Mucosa of gallbladder (tissue), 1 donor: Measurements from ENCODE around the gene TWSG1. TPM values are rescaled to one million over a fixed set of nuclear protein-coding genes. Genes with fewer than 3 reads are reported as not detected.

Source experiments
- DNase-seq: peaks from one replicate; pipeline ENCODE4 v3.0.0-alpha.2; 2020; ENCODE audit warnings: low spot score
- total RNA-seq: library from RNA; stranded (reverse); gene quantifications from one replicate; pipeline ENCODE4 v1.2.1, GENCODE V29; 2021
- donor health status: DM: no; HTN: no; CAD: no.

Gene TWSG1
- 46.8 TPM for total RNA-seq

DNA sequence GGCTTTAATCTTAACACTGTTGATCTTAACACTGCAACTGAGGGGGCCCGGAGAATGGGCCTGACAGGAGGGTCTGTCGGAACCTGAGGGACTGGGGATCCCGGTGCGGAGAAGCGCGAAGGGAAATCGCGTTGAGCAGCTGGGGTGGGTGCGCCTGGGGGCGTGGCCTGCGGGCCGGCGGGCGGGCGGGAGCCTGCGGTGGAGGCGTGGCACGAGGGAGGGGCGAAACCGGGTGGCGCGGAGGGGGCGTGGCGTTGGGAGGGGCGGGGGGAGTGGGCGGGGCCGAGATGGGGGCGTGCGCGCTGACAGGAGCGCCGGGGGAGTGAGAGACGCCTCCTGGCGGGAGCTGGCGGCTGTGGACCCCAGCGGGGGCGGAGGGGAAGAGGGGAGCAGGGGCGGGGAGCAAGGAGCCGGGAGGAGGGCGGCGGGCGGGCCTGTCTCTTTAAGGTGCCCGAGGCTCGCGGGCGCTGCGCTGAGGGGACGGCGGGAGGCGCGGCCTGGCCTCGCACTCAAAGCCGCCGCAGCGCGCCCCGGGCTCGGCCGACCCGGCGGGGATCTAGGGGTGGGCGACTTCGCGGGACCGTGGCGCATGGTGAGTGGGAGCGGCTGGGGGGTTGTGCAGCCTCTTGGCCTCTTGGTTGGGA is at the start of gene TWSG1:
TSS of gene TWSG1 (plus strand) at position 445 of the 644 bp plus-strand sequence. CDS start 2,457 bp downstream, outside the sequence.
- peak; percentile 94 for DNase-seq

DNA sequence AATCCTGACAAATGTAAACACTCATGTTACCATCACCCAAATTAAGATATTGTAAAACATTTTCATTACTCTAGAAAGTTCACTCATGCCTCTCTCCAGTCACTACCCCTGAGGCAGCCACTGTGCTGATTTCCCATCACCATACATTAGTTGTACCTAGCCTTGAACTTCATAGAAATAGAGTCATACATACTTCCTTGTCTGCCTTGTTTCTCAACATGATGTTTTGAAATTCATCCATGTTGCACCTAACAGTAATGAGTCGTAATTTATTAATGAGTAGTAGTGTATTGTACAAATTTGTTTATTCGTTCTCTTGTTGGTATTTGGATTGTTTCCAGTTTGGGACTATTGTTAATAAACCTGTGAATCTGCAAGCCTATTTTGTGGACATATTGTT is 49.0 kb upstream of the TWSG1 start:
- DNase-seq, result no peak

DNA sequence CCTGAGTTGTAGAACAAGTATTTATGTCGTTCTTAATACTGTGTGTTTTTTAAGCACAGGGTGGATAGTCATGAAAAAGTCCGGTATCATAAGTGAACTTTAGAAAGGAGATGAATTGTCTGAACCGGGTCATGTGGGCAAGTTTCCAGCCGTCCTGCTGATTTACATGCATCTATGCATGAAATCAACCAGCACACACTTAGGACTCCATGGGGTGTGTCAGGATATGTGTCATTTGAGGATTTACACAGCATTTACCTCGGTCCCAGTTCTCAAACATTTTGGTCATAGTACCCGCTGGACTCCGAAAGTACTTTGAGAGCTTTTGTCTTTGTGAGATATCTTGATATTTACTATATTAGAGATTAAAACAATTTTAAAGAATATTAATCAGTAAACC is 47.5 kb upstream of the TWSG1 start:
- no peak for DNase-seq

DNA sequence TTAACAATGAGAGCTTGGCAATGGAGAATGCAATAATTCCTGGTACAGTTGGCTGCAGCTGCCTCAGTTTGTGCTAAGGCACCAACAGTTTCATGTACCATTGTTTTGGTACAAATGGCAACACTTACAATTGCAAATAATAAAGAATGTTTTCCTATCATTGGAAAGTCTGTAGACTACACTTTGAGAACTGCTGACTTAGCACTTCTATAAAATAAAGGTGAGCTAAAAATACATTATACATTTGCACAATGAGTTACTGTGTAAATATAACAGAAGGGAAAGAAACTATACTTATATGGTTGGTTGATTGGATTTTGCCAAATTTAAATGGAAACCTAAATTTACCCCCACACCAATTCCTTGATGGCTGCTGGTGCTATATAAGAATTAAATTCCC is 44.9 kb upstream of the TWSG1 start:
- DNase-seq, result no peak

DNA sequence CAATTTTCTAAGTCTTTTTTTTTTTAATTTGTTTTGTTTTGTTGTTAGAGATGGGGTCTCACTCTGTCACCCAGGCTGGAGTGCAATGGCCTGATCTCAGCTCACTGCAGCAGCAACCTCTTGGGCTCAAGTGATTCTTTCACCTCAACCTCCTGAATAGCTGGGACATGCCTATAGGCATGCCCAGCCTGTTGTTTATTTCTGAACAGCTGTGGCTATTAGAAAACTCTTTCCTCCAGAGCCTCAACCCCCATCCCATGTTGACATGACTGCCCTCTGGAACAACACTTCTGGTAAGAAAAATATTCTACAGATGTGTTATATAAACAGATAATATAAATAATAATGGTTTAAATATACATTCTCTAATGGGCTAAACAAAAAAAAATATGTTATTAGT is 44.4 kb upstream of the TWSG1 start:
- no peak for DNase-seq

DNA sequence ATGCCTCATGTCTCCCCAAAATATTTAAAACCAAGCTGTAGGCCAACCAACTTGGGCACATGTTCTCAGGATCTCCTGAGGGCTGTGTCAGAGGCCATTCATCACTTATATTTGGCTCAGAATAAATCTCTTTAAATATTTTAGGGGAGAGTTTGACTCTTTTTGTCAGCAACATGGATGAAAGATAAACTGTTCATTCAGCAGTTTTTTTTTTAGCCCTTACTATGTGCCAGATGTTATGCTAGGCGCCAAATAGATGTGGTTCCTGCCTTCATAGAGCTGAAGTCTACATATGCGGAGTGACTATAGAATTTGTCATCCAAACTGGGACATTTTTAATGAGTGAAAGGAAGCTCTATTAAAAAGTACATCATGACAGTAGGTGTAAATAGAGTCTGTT is 42.5 kb upstream of the TWSG1 start:
- no peak for DNase-seq

DNA sequence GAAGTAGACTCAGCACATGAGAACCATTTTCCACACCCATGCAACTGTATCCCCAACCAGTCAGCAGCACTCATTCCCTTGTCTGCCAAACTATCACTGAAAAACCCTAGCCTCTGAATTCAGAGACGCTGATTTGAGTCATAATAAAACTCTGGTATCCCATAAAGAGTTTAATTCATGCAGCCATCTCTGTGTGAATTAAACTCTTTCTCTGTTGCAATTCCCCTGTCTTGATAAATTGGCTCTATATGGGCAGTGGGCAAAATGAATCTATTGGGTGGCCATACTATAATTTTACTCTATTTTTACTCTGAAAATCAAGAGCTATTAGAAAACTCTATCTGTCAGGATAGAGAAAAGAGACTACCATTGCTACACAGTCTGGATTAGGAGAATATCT is 40.6 kb upstream of the TWSG1 start:
- no peak for DNase-seq

DNA sequence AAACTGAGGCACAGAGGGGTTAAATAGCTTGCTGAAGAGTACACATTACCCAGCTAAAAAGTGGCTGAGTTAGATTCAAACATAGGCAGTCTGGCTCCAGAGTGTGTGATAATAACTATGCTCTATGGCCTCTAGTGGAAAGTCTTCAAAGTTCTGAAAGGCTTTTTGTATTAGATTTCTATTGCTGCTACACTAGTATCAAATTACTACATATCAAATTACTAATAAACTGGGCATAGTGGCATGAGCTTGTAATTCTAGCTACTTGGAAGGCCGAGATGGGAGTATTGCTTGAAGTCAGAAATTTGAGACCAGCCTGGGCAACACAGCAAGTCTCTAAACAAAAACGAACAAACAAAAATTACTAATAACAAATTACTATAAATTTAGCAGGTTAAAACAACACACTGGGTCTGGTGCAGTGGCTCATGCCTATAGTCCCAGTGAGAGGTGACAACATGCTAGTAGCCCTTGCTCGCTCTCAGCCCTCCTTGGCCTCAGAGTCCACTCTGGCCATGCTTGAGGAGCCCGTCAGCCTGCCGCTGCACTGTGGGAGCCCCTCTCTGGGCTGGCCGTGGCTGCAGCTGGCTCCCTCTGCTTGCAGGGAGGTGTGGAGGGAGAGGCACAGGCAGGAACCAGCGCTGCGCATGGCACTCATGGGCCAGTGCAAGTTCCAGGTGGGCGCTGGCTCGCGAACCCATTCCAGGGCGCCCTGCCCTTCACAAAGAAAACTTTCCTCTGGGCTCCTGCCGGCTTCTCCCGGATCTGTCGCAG is 38.2 kb upstream of the TWSG1 start:
- DNase-seq, result no peak

DNA sequence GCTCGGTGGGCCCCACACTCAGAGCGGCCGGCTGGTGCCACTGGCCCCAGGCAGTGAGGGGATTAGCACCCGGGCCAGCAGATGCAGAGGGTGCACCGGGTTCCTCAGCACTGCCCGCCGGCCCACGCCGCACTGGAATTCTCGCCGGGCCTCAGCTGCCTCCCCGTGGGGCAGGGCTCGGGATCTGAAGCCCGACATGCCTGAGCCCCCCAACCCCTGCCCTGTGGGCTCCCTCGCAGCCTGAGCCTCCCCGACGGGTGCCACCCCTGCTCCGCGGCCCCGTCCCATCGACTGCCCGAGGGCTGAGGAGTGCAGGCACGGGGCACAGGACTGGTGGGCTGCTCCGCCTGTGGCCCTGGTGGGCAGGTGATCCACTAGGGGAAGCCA is 37.6 kb upstream of the TWSG1 start:
- no peak for DNase-seq

DNA sequence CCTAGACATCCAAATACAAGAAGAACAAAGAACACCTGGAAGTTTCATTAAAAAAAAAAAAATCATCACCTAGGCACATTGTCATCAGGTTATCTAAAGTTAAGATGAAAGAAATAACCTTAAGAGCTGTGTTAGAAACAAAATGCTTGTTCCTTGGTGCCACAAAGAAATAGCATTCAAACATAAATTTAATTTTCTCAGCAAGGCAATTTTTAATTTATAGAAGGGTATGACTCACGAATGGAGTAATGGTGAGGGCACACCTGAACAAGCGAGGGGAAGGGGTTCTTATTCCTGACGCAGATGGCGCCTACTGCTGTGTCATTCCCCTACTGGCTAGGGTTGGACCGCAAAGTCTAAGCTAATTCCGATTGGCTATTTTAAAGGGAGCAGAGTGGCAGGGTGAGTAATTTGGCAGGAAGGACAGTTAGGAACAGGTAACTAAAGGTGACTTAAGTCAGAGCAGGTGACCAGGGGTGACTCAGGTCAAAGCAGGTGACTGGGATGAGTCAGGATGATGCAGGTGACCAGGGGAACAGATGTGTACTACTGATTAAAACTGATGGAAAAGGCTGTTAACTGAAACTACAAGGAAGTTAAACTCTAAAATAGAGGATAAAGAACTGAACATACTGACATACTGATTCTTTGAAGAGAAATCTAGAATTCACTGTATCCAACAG is 30.0 kb upstream of the TWSG1 start:
- no peak for DNase-seq

DNA sequence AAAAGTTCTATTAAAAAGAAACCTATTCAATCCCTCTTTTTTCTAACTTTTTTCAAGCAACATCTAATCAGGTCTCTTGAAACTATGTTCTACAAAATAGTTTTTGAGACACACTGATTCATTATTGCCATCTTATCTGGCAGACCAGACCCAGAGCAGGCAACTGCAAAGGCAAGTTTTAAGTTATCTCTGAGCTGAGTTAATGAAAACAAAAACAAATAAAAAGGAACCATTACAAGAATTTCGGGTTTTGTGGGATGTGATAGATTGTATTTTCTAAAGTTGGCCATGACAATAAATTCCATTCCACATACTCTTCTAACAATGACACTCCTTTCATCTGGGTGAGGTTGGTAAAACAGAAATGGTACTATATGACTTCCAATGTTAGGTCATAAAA is 15.2 kb upstream of the TWSG1 start:
- DNase-seq, result no peak

DNA sequence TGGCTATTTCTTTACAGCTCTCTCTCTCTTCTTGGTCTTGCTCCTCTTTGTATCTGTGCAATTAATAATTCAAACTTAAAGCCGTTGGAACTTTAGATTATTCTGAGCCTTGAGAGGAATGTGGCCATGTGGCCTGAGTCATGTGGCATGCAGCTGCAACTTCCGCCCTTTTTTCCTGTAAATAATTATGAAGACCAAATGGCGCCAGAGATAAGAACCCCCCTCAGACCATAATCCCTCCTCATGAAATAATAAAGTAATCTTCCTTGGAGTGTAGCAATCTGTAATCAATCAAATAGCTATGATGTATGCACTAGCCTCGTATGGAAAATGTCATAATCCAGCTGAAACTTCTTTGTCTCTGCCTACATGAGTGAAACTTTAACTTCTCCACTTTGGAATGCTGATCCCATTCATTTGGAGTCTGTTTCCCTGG is 13.5 kb upstream of the TWSG1 start:
- no peak for DNase-seq

DNA sequence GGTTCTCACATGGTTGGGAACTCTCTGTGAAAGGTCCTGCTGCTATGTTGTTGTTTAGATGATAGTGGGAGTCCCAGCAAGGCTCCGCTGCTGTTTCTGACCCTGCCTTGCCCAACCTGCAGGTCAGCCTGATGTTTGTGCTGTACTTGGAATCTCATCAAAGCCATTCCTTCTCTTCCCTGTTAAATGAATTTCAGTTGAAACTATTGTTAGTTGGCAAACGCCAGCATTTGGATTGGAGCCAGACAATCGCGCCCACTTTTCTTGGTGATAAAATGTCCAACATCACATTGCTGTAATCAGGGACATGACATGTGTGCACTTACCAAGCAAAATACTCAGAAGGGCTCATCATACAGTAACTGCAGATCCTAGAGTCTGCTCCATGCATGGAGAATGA is 12.8 kb upstream of the TWSG1 start:
- no peak for DNase-seq

DNA sequence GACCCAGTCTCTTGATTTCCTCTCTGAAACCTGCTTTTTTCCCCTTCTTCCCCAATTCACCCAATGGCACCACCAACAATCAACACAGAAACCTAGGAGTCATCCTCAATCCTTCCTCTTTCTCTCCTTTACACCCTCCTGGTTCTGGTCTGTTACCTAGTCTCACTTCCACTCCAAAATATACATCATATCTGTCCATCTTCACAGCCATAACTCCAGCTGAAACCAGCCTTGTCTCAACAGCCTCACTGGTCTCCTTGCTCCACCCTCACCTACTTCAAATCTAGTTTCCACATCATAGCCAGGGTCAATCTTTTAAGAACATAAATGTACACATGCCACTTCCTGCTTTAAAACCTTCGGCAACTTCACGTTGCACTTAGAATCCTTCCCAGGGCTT is 11.8 kb upstream of the TWSG1 start:
- no peak for DNase-seq

DNA sequence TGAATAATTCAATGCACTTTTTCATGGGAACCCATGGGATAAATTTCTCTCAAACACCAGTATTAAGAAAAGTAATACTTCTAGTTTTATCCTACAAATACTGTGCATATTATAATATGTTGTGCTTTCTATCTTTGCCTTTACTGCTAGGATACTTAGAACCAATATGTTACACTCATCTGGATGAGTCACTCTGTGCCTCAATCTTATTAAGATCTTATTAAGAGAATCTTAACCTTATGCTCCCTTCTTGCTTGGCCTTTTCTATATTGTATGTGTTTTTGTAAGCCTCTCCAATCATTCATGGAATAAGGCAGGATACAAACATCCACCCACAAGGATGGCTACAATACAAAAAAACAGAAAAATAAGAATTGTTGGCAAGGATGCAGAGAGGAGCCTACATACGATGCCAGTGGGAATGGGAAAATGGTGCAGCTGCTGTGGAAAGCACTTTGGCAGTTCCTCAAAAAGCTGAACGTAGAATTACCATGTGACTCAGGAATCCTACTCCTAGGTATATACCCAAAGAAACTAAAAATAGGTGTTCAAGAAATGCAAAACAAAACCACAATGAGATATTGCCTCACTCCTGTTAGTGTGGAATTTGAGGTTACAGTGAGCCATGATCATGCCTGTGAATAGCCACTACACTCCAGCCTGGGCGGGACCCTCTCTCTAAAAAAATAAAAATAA is 10.7 kb upstream of the TWSG1 start:
- no peak for DNase-seq

DNA sequence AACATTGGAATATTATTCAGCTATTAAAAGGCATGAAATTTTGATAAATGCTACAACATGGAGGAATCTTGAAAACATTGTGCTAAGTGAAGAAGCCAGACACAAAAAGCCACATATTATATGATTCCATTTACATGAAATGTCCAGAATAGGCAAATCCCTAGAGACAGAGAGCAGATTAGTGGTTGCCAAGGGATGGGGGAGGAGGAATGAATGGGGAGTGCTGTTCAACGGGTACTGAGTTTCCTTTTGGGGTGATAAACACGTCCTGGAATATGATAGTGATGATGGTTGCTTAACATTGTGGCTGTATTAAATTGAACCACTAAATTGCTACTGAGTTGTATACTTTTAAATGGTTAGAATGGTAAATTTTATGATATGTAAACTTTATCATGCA is 8.9 kb upstream of the TWSG1 start:
- no peak for DNase-seq

DNA sequence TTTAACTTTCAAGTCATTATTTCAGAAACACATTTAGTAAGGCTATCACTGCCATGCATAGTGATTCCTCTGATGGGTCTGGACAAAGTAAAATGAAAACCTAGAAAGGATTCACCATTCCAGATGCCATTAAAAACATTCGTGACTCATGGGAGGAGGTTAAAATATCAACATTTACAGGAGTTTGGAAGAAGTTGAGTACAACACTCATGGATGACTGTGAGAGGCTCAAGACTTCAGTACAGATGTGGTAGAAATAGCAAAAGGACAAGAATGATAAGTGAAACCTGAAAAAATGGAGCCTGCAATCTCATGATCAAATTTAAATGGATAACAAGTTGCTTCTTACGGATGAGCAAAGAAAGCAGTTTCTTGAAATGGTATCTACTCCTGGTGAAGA is 5.8 kb upstream of the TWSG1 start:
- DNase-seq, result no peak

DNA sequence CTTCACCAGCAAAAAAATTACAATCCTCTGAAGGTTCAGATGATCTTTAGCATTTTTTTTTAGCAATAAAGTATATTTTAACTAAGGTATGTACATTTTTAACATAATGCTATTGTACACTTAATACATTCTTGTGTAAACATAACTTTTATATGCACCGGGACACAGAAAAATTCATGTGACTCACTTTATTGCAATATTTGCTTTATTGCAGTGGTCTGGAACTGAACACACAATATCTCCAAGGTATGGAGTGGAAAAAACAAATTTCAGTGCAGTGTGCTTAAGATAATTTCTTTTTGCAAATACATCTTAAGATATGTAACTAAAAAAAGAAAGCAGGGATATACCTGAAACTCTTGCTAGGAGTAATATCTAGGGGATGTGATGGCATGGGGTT is 5.1 kb upstream of the TWSG1 start:
- DNase-seq, result no peak

DNA sequence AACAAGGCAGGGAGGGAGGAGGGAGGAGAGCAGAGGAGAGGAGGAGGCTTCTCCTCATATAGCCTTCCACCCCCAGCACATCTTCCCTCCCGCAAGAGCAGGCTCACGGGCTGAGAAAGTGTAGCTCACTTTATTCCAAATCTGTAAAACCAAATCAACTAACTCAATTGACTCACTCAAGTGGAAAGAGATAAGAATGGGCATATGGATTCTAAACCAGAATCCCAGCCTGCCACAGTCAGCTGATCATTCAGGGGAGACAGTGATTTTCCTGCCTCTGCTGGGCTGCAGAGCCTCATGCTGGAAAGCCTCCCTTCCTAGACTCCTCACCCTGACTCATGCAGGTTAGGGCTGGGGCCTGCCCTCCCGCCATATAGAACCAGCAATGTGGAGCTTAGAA is 4.2 kb upstream of the TWSG1 start:
- no peak for DNase-seq

DNA sequence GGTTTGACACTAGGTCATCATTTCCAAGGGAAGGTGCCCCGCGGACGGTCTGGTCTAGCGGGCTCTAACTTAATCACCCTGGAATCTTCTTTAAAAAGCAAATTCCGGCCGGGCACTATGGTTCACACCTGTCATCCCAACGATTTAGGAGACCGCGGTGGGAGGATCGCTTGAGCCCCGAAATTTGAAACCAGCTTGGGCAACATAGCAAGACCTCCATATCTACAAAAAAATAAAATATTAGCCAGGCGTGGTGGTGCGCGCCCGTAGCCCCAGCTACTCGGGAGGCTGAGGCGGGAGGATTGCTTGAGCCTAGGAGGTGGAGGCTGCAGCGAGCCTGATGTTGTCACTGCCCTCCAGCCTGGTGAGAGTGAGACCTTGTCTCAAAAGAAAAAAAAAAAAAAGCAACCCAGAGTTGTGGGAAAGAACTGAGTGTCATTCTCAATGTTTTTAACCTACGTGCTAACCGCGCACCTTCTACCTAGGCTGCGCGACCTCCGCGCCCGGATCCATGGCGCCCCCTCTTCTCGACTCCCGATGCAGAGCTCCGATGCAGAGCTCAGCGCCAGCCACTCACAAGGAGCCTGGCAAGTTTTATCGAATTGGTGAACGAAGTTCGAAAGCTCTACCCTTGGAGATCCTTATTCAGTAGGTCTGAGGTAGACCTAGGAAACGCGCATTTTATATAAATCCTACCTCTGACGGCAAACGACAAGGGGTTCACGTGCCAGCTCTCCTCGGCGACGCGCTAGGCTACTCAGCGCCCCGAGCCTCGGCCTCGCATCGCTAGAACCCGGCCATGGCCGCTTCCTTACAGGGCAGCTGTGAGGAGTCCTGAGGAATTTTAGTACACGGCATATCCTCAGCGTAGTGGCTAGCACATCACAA is 888 bp upstream of the TWSG1 start:
- DNase-seq, result no peak

DNA sequence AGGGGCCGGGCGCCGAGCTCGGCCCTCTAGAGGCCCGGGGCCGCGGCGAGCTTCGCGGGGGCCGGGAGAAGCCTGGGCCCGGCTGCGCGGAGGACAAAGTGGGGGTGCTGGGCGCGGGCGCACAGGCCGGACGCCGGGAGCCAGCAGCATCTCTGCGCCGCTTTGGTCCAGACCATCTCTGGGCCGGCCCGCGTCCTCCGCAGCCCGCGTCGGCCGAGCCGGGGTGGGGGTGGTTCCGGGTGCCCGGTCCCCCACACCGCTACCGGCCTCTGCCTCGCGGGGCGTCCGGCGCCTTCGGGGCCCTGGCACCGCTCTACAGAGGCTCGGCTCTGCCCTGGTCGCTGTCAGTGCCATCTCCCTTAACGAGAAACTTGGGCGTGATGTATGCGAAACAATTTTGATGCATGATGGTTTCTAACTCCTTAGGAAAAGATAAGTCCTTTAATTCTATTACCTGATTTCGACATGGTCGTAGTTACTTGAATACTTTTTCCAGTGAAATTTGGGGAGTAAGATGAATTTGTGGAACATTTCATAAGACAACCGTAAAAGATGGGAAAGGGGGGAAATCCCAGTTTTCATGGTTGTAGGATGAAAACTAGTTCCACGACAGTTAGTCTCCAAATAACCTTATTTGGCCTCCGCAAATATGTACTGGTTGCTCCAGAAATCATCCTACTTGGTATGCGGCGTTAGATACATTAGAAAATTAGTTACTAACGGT is 562 bp downstream of the TWSG1 start:
- DNase-seq, result no peak
